HuH-7 (cell line): ENCODE results near the gene ZNF580.

Experiments used
- DNase-seq: peaks from one replicate; pipeline ENCODE4 v3.0.0; 2011; ENCODE audit warnings: low spot score

ZNF580 gene

DNA sequence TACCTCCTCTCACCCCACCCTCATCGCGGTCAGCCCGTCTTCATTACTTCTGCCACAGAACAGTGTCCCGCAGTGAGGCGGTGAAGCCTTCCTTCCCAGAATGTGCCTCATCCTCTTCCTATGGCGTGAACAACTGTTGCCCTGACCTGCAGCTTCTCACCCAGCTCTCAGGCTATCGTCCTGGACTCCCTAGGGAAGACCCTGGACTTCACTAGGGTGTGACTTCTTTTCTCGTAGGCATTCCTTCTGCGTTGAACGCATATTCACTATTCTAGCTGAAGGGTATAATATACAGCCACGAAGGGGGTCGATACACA, 34.4 kb upstream of the ZNF580 start:
- no peak for DNase-seq

- no peak for DNase-seq
These were observed 34.0 kb upstream of the ZNF580 start for GRCh38 chr19:55606817-55607216.

DNA sequence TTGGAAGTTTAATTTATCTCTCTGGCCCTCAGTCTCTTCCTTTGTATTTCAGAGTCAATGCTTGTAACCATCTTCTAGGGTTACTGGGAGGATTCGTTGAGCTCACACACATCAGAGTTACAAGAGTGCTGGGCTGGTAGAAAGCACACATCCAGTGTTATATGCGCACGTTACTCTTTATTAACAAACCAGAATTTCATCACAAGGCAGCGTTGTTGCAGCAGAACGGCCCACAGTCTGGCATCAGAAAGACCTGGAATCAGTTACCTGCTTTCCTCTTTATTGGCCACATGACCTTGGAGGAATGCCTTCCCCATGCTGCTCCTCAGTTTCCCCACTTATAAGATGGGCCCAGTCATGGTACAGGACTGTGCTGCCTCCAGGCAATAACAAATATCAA, 31.5 kb upstream of the ZNF580 start:
- DNase-seq = no peak

GRCh38 chr19:55611300-55611982, 29.4 kb upstream of the ZNF580 start:
- DNase-seq = no peak

- DNase-seq = no peak
These were observed 28.7 kb upstream of the ZNF580 start for GRCh38 chr19:55611983-55612645.

GRCh38 chr19:55613396-55613795, 27.4 kb upstream of the ZNF580 start:
- no peak for DNase-seq

- DNase-seq = no peak
These were observed 26.7 kb upstream of the ZNF580 start for GRCh38 chr19:55613930-55614710.

- DNase-seq = no peak
These were observed 25.9 kb upstream of the ZNF580 start for GRCh38 chr19:55614711-55615542.

- DNase-seq = no peak
These were observed 25.0 kb upstream of the ZNF580 start for GRCh38 chr19:55615543-55616394.

DNA sequence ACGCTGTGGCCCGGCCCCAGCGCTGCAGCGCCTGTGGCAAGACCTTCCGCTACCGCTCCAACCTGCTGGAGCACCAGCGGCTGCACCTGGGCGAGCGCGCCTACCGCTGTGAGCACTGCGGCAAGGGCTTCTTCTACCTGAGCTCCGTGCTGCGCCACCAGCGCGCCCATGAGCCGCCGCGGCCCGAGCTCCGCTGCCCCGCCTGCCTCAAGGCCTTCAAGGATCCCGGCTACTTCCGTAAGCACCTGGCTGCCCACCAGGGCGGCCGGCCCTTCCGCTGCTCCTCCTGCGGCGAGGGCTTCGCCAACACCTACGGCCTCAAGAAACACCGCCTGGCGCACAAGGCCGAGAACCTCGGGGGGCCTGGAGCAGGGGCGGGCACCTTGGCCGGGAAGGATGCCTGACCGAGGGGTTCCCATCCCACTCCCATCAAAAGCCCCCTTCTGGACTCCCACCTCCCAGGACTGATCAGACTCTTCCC, 24.4 kb upstream of the ZNF580 start:
- no peak for DNase-seq

DNA sequence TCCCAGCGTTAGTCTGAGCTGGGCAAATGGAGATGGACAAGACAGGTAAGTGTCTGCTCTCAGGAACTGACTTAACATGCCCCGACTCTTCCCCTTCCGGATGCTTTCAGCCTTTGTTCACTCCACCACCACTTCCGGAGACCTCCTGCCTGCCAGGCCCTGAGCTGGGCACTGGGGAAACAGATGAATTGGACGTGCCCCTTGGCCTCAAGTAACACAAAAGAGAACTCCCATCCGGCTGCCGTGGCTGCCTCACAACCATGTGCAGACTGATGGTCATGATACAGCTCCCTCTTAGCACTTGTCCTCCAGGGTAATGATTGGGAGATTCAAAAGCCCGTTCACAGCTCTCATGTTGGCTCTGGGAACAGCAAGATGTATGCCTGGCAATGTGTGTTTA, 23.4 kb upstream of the ZNF580 start:
- no peak for DNase-seq

GRCh38 chr19:55618426-55618825, 22.4 kb upstream of the ZNF580 start:
- no peak for DNase-seq

DNA sequence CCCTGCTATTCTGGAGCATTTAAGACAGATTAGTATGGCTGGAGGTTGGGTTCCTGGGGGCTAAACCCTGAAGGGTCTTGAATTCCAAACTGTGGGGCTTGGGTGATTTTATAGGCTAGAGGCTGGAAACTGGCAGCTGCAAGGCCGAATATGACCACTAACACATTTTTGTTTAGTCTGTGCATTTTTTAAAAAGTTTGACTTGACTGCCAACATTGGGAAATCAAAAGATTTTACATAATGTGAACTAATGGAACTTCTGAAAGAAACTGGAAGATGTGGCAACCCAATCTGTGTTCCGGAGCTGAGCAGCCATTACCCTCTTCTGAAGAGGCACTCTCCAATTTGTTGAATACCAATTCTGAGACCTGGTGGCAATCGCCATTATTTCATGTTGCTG, 21.5 kb upstream of the ZNF580 start:
- DNase-seq = no peak

DNA sequence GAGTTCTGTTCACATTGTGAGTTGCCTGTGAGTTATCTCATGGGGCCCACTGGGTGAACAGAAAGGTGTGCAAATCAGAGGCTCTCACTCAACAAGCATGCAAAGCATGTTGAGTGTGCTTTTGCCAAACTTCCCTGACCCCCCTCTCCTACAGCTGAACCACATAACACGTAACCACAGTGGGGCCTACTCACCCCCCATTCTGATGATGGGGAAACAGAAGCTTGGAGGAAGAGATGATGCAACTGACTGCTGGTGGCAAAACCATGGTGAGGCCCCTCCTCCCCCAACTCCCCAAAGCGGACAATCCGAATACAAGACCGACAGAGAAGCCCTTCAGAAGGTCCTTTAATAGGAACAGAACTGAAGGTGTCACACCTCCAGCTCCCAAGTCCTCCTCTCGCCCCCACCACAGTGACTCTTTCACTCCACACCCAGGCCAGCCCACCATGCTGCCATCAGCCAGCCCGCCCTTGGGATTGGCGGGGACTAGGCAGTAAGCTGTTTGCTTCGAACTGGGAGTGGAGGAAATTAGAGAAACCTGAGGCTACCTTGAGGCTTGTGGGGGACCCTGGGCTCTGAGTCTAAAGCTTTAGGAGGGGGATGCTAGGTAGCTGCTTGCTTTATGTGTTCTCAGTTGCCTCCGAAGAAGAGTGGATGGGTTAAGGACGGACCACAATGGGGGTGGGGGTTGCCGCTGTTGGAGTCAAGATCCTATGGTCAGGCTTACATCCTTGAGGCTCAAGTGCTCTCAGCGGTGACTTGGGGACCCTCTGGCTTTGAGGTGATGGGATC, 20.2 kb upstream of the ZNF580 start:
- DNase-seq = no peak

GRCh38 chr19:55621205-55621672, 19.6 kb upstream of the ZNF580 start:
- no peak for DNase-seq

DNA sequence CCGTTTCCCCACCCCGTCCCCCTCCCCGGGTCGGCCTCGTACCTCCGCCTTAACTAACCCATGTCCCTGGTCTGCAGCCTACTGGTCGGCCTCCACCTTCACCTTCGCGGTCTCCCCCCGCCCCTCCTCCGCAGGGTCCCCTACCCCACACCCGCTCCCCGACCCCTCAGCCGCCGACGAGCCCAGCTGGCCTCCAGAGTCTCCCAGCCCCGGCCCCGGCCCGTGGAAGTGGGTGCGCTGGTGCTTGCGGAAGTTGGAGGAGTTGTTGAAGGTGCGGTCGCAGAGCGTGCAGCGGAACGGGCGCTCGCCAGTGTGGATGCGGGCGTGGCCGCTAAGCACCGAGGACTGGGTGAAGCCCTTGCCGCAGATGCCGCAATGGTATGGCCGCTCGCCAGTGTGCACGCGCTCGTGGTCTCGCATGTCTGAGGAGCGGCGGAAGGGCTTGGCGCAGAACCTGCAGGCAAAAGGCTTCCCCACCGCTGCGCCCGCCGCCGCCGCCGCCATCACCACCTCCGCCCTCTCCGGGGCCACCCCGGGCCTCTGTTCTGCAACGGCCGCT, 19.1 kb upstream of the ZNF580 start:
- DNase-seq = no peak

DNA sequence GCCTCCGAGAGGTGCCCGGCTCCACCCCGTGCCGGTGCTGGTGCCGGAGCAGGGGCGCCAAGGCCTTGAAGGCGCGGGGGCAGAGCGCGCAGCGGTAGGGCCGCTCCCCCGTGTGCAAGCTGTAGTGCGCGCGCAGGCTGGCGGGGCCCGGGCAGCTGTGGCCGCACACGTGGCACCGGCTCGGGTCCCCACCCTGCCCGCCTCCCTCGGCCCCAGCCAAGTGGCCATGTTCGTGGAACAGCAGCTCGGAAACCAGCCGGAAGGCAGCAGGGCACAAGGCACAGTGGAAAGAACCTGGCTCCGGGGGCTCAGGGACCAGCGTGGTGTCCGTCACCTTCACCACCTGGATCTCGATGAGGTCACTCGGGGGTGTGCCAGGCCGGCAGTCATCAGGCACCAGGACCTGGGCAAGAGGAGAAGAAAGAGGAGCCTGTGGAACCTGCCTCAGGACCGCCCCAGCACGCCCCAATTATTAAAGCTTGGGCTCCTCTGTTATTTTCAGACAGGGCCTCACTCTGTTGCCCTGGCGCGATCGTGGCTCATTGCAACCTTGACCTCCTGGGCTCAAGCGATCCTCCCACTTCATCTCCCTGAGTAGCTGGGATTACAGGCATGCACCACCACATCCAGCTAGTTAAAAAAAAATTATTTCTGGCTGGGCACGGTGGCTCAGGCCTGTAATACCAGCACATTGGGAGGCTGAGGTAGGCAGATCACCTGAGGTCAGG, 18.4 kb upstream of the ZNF580 start:
- DNase-seq = no peak

GRCh38 chr19:55623130-55623529, 17.7 kb upstream of the ZNF580 start:
- DNase-seq = no peak

GRCh38 chr19:55623561-55623960, 17.2 kb upstream of the ZNF580 start:
- no peak for DNase-seq
